Head of caudate nucleus (tissue), 42 donors: ENCODE results near the gene SSX4.
"Not testable (repeated sequence)": the region's sequence is repeated elsewhere in the genome, so short reads cannot be mapped to it uniquely, and the experiment has no call there.

Experiments
- DNase-seq, 42 donors: peaks; one replicate each; pipeline versions ENCODE4 v3.0.0 to v3.0.0-alpha.2; 2020 to 2021; ENCODE audit warnings: mixed read lengths in 7 of 42
- intact Hi-C: fragments of 100-400 bp; cut with DNase I; formaldehyde crosslinking; loops from one replicate; pipeline ENCODE4 v1.15.0; 2022

Gene SSX4, protein sequence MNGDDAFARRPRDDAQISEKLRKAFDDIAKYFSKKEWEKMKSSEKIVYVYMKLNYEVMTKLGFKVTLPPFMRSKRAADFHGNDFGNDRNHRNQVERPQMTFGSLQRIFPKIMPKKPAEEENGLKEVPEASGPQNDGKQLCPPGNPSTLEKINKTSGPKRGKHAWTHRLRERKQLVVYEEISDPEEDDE

DNA sequence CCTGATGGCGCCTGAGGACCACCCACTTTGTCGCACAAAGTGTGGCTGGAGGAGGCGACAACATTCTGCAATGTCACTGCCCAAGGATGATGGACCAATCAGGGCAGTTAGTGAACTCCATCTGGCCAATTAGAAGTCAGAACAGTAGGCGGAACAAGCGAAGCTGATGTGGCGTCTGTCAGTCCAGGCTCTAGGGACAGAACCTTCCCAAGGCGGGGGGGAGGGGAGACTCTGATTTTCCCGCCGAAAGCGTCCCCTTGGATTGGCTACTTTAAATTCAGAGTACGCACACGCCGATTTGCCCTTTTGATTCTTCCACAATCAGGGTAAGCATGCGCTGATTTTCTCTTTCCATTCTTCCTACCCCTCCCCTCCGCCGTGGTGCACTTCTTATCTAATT lies at the start of gene SSX4:
TSS of gene SSX4 (plus strand) at position 301 of the 400 bp plus-strand sequence. CDS start 515 bp downstream, outside the sequence.
- intact Hi-C loops, DNase-seq: not testable (repeated sequence)

DNA sequence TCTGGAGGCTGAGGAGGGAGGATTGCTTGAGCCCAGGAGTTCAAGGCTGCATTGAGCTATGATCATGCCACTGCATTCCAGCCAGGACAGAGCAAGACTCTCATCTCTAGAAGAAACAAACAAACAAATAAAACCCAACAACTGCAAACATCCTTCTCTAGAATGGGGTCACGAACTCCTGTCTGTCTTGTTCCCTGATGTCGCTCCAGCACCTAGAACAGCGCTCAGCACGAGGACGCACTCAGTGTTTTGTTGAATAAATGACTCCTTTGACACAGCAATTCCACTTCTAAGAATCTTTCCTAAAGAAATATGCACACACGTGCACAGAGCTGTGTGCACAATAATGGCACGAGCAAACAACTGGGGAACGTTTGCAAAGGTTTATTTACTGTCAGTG lies 37.3 kb upstream of the SSX4 start:
- intact Hi-C loops, DNase-seq: not testable (repeated sequence)

DNA sequence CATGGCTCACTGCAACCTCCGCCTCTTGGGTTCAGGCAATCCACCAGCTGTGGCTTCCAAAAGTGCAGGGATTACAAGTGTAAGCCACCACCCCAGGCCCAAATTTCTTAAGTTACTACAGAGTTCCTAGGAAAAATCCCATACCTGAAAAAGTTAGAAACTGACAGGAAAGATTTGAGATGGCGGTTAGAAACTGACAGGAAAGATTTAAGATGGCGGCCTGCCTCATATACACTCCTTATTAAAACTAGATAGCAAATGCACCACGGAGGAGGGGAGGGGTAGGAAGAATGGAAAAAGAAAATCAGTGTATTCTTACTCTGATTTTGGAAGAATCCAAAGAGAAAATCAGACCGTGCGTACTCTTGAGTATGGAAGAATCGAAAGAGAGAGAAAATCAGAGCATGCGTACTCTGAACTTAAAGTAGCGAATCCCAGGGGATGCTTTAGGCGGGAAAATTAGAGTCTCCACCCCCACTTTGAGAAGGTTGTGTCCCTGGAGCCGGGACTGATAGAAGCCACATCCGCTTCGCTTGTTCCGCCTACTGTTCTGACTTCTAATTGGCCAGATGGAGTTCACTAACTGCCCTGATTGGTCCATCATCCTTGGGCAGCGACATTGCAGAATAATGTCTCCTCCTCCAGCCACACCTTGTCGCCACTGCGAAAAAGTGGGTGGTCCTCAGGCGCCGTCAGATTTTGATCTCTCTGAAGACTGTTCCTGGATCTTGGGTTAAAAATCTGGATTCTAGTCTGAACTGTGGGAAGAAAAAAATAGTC lies 26.8 kb upstream of the SSX4 start, which contains the start of gene SSX3:
TSS of gene SSX3 (minus strand) at position 389 of the 780 bp plus-strand sequence. CDS start 1,454 bp downstream, outside the sequence.
- intact Hi-C loops, DNase-seq: not testable (repeated sequence)

DNA sequence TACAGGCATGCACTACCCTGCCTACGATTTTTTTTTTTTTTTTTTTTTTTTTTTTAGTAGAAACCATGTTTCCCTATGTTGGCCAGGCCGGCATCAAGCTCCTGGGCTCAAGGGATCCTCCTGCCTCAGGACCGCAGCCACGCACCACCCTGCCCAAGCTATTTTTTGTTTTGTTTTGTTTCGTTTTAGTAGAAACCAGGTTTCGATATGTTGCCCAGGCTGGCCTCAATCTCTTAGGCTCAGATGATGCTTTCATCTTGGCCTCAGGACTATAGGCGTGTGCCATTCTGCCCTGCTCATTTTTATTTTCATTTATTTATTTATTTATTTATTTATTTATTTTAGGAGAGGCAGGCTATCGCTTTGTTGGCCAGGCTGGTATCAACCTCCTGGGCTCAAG lies 25.7 kb upstream of the SSX4 start:
- DNase-seq = no peak
- intact Hi-C loops = no loop called here

DNA sequence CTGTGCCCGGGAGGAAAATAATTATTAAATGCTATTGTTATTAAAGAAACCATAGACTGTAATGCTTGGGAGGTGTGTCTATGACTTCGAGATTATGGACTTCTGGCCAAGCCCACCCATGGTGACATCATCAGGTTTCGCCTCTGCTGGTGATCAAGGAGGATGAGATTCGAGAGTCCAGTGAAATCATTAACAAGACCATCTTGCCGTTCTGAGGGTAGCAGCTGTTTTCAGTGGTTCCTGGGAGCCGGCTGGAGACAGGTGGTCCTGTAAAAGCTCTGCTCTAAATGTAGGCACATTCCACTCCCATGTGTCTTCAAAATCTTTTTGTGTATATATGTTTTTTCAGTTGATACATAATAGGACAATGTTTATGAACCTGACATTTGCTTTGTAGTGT lies 24.1 kb upstream of the SSX4 start:
- DNase-seq, intact Hi-C loops: not testable (repeated sequence)

DNA sequence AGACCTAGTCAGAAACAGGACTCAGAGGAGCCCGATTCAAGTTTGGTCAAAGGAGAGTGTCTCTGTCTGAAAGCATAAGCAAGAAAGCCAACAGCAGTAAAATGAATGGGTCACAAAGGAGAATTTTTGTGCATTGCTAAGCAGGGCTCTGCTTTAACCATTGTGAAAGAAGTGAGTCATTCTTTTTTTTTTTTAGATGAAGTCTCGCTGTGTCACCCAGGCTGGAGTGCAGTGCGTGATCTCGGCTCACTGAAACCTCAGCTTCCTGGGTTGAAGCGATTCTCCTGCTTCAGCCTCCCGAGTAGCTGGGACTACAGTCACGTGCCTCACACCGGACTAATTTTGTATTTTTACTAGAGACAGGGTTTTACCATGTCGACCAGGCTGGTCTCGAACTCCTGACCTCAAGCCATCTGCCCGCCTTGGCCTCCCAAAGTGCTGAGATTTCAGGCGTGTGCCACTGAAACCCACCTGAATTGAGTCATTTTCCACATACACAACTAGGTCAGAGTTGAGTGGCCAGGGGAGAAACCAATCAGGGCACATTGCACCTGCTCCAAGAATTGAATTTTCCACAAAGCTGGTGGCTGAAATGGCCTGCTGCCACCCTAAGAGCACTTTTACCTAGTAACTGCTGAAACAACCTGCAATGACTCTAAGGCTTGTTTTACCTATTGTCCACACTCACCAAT lies 15.5 kb upstream of the SSX4 start:
- intact Hi-C loops, DNase-seq: not testable (repeated sequence)

DNA sequence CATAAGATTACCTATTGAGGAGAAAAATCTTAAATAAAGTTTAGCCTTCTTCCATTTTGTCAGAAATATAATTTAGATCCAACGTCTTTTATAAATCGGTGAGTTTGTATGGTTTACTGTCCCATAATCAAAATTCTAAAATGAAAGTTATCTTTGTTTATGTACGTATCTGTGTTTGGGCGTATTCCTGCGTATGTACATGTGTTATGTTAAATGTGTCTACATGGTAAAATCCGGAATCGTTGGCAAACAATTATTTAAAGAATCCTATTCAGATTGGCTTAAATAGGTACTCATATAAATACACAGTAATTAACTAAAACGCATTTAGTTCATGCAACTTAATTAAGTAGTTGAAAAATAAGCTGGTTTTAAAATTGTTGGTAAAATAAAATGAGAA lies 12.9 kb upstream of the SSX4 start:
- intact Hi-C loops, DNase-seq: not testable (repeated sequence)

DNA sequence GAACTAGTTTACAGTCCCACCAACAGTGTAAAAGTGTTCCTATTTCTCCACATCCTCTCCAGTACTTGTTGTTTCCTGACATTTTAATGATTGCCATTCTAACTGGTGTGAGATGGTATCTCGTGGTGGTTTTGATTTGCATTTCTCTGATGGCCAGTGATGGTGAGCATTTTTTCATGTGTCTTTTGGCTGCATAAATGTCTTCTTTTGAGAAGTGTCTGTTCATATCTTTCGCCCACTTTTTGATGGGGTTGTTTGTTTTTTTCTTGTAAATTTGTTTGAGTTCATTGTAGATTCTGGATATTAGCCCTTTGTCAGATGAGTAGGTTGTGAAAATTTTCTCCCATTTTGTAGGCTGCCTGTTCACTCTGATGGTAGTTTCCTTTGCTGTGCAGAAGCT lies 13.6 kb downstream of the SSX4 start:
- intact Hi-C loops, DNase-seq: not testable (repeated sequence)

DNA sequence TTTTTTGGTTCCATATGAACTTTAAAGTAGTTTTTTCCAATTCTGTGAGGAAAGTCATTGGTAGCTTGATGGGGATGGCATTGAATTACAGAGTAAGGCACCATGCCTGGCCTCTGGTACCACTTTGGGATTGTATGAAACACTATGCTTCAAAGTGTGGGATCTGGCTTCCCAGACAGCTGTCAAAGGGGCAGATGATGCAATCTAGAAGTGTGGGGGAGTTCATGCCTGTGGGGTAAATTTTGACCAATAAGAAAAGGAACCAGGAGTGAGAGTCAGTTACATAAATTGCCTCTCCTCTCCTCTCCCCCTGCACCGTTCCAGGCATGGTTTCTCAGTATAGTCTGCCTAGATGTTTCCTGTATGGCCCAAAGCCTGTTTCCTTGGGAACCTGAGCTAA lies 14.5 kb downstream of the SSX4 start:
- DNase-seq, intact Hi-C loops: not testable (repeated sequence)

DNA sequence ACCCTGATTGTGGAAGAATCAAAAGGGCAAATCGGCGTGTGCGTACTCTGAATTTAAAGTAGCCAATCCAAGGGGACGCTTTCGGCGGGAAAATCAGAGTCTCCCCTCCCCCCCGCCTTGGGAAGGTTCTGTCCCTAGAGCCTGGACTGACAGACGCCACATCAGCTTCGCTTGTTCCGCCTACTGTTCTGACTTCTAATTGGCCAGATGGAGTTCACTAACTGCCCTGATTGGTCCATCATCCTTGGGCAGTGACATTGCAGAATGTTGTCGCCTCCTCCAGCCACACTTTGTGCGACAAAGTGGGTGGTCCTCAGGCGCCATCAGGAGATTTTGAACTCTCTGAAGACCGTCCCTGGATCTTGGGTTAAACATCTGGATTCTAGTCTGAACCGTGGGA lies 28.5 kb downstream of the SSX4 start, which contains the start of gene SSX4B:
TSS of gene SSX4B (minus strand) at position 101 of the 400 bp plus-strand sequence. CDS start 588 bp downstream, outside the sequence.
- intact Hi-C loops, DNase-seq: not testable (repeated sequence)

DNA sequence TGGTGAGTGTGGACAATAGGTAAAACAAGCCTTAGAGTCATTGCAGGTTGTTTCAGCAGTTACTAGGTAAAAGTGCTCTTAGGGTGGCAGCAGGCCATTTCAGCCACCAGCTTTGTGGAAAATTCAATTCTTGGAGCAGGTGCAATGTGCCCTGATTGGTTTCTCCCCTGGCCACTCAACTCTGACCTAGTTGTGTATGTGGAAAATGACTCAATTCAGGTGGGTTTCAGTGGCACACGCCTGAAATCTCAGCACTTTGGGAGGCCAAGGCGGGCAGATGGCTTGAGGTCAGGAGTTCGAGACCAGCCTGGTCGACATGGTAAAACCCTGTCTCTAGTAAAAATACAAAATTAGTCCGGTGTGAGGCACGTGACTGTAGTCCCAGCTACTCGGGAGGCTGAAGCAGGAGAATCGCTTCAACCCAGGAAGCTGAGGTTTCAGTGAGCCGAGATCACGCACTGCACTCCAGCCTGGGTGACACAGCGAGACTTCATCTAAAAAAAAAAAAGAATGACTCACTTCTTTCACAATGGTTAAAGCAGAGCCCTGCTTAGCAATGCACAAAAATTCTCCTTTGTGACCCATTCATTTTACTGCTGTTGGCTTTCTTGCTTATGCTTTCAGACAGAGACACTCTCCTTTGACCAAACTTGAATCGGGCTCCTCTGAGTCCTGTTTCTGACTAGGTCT lies 43.8 kb downstream of the SSX4 start:
- intact Hi-C loops, DNase-seq: not testable (repeated sequence)

DNA sequence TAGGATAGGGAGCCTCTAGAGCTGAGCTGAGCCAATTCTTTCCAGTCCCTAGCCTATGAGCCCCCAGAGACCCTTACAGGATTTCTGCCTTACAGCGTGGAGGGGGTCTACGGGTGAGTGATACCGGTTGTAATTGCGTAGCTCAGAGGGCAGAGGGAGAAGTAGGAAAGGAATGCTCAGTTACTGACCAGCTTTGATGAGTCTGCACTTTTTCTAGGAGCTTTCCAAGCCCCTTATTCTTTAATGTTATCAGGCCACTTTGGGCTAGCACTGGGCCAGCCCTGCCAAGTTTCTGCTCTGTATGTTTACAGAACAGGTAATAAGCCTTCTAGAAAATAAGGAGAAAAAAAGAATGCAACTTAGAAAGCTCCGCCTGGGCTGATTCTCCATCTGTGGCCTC lies 46.3 kb downstream of the SSX4 start:
- DNase-seq, intact Hi-C loops: not testable (repeated sequence)

DNA sequence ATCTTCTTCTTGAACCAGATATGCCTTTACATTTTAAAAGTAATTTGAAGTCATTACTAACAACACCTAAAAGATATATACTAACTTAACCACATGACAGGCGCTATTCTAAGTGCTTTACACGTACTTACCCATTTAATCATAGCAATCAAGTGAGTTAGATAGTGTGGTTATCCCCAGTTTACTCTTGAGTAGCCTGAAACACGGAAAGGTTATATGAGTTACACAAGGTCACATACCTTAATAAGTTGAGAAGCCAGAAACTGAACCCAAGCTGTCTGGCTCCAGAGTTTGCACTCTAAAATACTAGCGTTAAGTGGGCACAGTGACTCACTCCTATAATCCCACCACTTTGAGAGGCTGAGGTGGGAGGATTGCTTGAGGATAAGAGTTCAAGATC lies 46.8 kb downstream of the SSX4 start:
- intact Hi-C loops = not testable (repeated sequence)

DNA sequence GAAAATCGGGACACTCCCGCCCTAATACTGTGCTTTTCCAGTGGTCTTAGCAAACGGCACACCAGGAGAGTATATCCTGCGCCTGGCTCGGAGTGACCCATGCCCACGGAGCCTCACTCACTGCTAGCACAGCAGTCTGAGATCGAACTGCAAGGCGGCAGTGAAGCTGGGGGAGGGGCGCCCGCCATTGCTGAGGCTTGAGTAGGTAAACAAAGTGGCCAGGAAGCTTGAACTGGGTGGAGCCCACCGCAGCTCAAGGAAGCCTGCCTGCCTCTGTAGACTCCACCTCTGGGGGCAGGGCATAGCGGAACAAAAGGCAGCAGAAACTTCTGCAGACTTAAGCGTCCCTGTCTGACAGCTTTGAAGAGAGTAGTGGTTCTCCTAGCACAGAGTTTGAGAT lies 50.4 kb downstream of the SSX4 start:
- DNase-seq, intact Hi-C loops: not testable (repeated sequence)

More for the DNA sequence above, 46.8 kb downstream of the SSX4 start:
- not testable (repeated sequence) for DNase-seq
